HG03045 (cell line): ENCODE measurements around the gene CCDC196.

Experiments used
- ATAC-seq: cut with Tn5 transposase; IDR thresholded peaks from one replicate; pipeline ENCODE4 v1.9.1; 2021; ENCODE audit warnings: mild to moderate bottlenecking, moderate library complexity; ENCODE audit not compliant: unreplicated experiment

Gene CCDC196, protein sequence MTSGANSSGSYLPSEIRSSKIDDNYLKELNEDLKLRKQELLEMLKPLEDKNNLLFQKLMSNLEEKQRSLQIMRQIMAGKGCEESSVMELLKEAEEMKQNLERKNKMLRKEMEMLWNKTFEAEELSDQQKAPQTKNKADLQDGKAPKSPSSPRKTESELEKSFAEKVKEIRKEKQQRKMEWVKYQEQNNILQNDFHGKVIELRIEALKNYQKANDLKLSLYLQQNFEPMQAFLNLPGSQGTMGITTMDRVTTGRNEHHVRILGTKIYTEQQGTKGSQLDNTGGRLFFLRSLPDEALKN

GRCh38 chr14:66485910-66486421 lies at the start of gene CCDC196:
CCDC196 (plus strand) TSS chr14:66486371; CDS start chr14:66486503, 132 bp downstream.
- ATAC-seq = no peak

DNA sequence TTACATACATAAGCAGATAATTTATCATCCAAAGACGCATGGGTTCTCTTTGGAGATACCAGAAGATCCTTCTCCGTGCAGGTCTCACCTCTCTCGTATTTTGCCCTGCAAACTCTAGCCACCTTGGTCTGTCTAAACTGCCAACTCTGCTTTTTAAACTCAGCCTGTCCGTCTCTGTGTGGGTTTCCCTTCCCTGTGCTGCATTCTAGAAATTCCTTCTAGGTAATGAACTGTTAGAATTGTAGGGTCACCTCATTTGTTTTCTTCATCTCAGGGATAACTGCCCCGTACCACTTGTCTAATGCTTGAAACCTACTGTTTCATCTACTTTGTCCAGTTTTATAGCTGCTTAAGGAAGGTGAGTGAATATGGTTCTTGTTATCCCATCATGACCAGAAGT lies 45.4 kb upstream of the CCDC196 start:
- ATAC-seq = no peak

DNA sequence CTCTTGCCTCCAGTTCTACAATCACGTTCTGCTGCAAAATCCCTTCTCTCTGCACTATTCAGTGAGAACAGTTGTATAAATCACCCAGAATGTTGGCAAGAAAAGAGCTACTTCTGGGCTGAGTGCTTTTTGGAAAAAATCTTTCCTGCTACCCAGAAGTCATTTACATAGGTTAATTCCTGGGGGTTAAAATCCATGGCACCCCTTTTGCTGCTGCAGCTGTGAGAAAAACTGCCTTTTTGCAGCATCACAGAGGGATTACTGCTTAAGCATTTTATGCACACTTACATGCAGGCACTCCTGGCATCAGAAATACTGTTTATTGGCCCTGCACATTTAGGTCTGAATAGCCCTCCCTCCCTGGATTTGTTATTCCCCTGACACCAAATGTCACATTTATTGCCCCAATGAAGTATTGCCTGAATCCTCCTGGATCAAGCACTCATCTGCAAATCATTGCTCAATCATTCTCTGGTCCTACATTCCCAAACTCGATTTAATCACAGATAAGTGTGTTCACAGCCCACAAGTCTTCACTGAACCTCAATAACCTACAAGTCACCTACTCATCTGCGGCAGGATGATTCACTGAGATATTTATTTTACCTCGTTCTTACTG lies 43.1 kb upstream of the CCDC196 start:
- no peak for ATAC-seq

GRCh38 chr14:66443785-66444184 lies 42.4 kb upstream of the CCDC196 start:
- no peak for ATAC-seq

DNA sequence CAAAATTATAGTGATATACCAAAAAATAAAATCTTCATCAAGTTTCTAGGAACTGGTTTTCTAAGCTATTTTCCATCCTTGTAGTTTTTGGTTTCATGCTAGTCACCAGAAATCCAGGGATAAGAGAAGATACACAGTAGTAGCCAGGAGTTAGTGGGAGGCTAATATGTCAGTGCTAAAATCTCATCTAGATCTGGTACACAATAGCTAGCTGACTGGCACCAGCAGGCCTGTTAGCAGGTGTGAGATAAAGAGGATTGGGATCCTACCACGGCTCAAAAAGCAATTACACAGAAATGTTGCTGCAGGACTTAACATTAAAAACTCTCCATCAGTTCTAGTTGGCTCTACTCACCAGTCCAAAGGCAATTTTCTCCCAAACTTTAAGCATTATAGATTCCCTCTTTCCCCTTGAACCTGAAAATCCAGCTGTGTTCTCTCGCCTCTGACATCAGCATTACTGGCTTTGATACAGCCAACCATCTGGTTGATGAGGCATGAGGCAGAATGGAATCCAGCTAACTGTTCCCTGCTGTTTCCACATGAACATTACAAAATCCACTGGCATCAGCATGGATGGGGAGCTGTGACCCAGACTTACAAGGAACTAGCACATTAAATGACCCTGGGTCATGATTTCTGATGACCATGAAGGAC lies 41.8 kb upstream of the CCDC196 start:
- no peak for ATAC-seq

DNA sequence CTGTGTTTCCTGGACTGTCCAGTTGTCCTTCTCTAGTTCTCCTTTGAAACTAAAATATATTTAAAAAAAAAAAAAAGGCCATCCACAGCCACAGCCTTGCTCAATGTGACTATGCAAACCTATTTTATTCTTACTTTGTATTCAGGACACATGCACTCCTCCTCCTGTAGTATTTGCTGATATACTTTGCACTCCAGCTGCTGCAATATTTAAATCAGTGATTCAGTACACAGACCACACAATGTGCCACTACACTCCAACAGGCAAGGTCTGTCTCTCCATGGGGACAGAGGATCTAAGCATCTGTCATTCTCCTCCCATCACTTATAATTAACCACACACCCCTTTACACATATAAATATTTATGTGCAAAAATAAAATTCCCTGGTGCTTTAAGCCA lies 40.2 kb upstream of the CCDC196 start:
- ATAC-seq = no peak

GRCh38 chr14:66453469-66453868 lies 32.7 kb upstream of the CCDC196 start:
- ATAC-seq = no peak

DNA sequence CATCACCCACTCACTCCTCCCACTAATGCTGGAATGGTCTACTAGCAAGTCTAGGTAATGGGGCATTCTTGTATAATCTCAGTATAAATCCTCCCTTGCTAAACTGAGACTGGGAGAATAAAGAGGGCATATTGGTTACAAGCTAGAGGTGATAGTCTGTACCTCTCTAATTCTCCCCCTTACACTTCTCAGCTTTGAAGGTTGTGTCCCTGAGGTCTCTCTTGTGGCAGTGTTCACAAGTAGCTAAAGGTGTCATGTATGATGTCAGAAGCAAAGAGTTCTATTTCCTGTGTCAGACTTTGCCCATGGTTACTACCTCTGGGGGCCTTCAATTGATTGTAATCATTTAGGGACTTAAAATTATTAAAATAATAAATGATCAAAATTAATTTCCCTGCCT lies 26.6 kb upstream of the CCDC196 start:
- no peak for ATAC-seq

- ATAC-seq = no peak
Measured at GRCh38 chr14:66464261-66464660, 21.9 kb upstream of the CCDC196 start.

- no peak for ATAC-seq
Measured at GRCh38 chr14:66468778-66469367, 17.3 kb upstream of the CCDC196 start.

DNA sequence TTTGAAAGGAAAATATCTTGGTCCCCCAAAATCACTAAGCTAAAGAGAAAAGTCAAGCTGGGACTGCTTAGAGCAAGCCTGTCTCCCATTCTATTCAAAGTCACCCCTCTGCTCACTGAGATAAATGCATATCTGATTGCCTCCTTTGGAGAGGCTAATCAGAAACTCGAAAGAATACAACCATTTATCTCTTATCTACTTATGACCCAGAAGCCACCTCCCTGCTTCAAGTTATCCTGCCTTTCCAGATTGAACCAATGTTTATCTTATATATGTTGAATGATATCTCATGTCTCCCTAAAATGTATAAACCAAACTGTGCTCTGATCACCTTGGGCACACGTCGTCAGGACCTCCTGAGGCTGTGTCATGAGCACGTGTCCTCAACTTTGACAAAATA lies 14.6 kb upstream of the CCDC196 start:
- ATAC-seq = no peak

GRCh38 chr14:66472251-66472650 lies 13.9 kb upstream of the CCDC196 start:
- ATAC-seq = no peak

- no peak for ATAC-seq
Measured at GRCh38 chr14:66473223-66473622, 12.9 kb upstream of the CCDC196 start.

- no peak for ATAC-seq
Measured at GRCh38 chr14:66476964-66477363, 9.2 kb upstream of the CCDC196 start.

DNA sequence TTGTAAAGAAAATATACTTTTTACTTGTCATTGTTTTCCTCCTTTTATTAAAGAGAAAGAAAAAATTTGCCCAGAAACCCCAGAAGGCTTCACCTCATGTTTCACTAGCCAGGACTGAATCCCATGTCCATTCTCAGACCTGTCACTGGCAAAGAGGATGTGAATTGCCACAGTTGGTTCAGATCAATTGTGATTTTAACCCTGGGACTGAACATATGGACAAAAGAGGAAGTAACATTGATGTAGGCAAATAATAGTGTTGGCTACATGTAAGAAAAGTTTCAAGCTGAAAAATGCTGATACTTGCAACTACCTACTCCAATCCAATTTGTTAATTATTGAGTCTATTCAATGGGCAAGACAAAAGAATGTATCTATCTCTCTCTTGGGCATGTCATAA lies 8.6 kb upstream of the CCDC196 start:
- no peak for ATAC-seq

- ATAC-seq = no peak
Measured at GRCh38 chr14:66482873-66483272, 3.3 kb upstream of the CCDC196 start.

DNA sequence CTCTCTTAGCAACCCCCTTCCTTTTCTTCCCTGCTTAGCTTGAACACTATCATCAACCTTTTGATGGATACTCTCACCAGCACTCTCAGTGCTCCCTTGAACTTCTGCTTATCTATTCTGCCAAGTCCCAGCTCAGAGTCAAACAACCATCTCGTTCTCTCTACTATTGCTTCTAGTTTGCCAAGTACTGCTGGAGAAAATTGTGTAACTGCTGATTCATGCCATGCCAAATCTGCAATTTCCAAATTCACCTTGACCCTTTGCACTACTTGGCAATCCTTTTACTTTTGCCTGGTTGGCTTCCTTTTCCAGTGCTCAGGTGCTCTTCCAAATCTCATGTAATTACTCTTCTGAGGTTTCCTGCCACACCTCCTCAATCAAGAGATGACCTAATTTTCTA lies 2.8 kb upstream of the CCDC196 start:
- ATAC-seq = no peak

GRCh38 chr14:66485029-66485428 lies 1.1 kb upstream of the CCDC196 start:
- no peak for ATAC-seq

DNA sequence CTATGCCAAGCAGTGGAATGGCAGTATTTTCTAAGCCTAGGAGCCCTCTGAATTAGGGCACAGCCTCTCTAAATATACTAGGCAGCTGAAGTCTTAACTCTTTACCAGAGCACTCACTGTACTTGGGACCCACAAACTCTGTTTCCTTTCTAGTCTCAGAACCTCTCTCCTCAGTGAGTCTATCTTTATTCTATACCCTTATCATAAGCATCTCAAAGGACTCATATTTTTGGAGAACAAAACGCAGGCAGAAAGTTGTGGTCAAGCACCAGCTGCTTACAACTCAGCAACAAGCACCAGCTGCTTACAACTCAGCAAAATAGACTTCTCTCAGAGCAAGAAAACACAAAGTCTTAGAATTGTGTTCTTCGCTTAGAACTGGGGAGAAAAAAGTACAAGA lies 993 bp downstream of the CCDC196 start:
- ATAC-seq = no peak

DNA sequence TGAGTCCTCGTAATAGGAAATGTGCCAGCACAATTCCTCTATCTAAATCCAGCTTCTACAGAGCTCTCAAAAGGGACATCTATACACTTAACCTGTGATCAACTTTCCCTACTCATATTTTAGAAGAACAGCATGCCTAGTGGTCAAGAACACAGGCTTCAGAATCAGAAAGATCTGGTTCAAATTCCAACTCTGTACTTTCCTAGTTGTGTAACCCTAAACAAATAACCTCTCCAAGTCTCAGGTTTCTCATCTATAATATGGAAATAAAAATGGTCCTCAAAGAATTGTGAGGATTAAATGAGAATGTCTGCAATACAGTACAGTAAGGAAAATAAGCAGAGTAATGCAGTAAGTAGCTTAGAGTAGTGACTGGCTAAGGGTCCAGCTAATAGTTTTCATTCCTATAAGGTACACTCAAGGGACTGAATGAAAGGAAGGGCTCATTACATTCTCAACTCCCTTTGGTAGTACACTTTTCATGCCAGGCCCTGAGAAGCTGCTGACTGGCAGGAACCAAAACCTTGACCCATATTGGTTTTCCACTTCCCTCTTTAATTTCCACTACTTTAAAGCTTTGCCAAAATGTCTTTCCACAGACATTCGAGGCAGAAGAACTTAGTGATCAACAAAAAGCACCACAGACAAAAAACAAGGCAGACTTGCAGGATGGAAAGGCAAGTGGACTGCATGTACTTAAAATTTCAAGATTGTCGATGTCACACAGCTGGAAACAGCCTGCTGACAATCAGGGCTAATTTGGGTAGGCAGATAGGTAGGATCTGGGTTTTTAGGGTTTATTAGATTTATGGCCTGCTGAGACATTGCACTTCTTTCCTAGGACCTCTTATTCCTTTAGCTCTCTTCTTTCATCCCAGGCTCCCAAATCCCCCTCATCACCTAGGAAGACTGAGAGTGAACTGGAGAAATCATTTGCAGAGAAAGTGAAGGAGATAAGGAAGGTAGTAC lies 4.3 kb downstream of the CCDC196 start:
- ATAC-seq = no peak

DNA sequence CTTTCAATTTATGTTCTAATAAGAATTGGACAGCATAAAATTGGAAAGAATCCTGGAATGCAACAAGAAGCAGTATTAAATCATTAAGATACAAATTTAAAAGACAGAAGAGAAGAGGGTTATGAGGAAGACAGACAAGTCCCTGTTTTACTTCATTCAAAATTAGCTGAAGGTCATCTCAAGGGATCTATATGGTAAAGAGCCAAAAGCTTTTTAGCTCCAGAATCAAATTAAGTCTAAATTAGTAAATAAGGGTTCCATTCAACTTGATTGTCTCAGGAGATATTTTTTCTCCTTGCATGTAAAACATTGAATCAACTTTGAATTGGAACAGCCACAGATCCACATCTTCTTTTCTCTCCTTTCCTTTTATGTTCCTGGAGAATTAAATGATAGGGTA lies 7.6 kb downstream of the CCDC196 start:
- ATAC-seq = no peak
